GM21737 (cell line): ENCODE data around the gene PEX16.

ENCODE experiments used
- ATAC-seq: cut with Tn5 transposase; IDR thresholded peaks from one replicate; pipeline ENCODE4 v1.9.1; 2021; ENCODE audit warnings: mild to moderate bottlenecking, moderate library complexity; ENCODE audit not compliant: unreplicated experiment

The PEX16 gene

GRCh38 chr11:45879803-45880686, 37.6 kb downstream of the PEX16 start:
- ATAC-seq, result no peak

GRCh38 chr11:45877845-45878244, 39.8 kb downstream of the PEX16 start:
- no peak for ATAC-seq

- ATAC-seq, result no peak
These were observed 40.5 kb downstream of the PEX16 start for GRCh38 chr11:45877221-45877620.

- no peak for ATAC-seq
These were observed 41.3 kb downstream of the PEX16 start for GRCh38 chr11:45876401-45876800.

GRCh38 chr11:45872651-45873356, 44.9 kb downstream of the PEX16 start:
- ATAC-seq, result no peak

GRCh38 chr11:45871638-45872037, 46.0 kb downstream of the PEX16 start:
- no peak for ATAC-seq

GRCh38 chr11:45870706-45871105, 47.0 kb downstream of the PEX16 start:
- ATAC-seq, result no peak

- no peak for ATAC-seq
These were observed 48.1 kb downstream of the PEX16 start for GRCh38 chr11:45869551-45869950.

GRCh38 chr11:45864041-45864440, 53.6 kb downstream of the PEX16 start:
- no peak for ATAC-seq

- no peak for ATAC-seq
These were observed 56.7 kb downstream of the PEX16 start for GRCh38 chr11:45860764-45861510.

GRCh38 chr11:45860348-45860747, 57.3 kb downstream of the PEX16 start:
- no peak for ATAC-seq
